ENCODE results near the gene CNOT10.
"Not testable (repeated sequence)": the region's sequence is repeated elsewhere in the genome, so short reads cannot be mapped to it uniquely, and the experiment has no call there.

CNOT10 gene

GRCh38 chr3:32684800-32685542, at the start of gene CNOT10:
Gene CNOT10, plus strand, starts transcription at chr3:32685188. Its CDS starts 273 bp downstream, at chr3:32685461.
- peak; percentile 97 for DNase-seq

GRCh38 chr3:32640939-32641338, 44.0 kb upstream of the CNOT10 start:
- DNase-seq, result no peak

GRCh38 chr3:32641356-32641755, 43.6 kb upstream of the CNOT10 start:
- no peak for DNase-seq

GRCh38 chr3:32643354-32643753, 41.6 kb upstream of the CNOT10 start:
- DNase-seq, result no peak

- no peak for DNase-seq
Measured at GRCh38 chr3:32643816-32644215, 41.2 kb upstream of the CNOT10 start.

- DNase-seq, result no peak
Measured at GRCh38 chr3:32644380-32644779, 40.6 kb upstream of the CNOT10 start.

GRCh38 chr3:32646761-32647160, 38.2 kb upstream of the CNOT10 start:
- no peak for DNase-seq

- not testable (repeated sequence) for DNase-seq
Measured at GRCh38 chr3:32652337-32653100, 32.5 kb upstream of the CNOT10 start.

GRCh38 chr3:32655167-32655566, 29.8 kb upstream of the CNOT10 start:
- no peak for DNase-seq

GRCh38 chr3:32660634-32661033, 24.4 kb upstream of the CNOT10 start:
- no peak for DNase-seq

GRCh38 chr3:32662647-32663046, 22.3 kb upstream of the CNOT10 start:
- DNase-seq, result no peak

- not testable (repeated sequence) for DNase-seq
Measured at GRCh38 chr3:32664630-32665075, 20.3 kb upstream of the CNOT10 start.

GRCh38 chr3:32667072-32667582, 17.9 kb upstream of the CNOT10 start:
- no peak for DNase-seq

GRCh38 chr3:32669226-32669625, 15.8 kb upstream of the CNOT10 start:
- DNase-seq, result not testable (repeated sequence)

GRCh38 chr3:32673730-32674129, 11.3 kb upstream of the CNOT10 start:
- not testable (repeated sequence) for DNase-seq

- no peak for DNase-seq
Measured at GRCh38 chr3:32675164-32675563, 9.8 kb upstream of the CNOT10 start.

- DNase-seq, result no peak
Measured at GRCh38 chr3:32675650-32676049, 9.3 kb upstream of the CNOT10 start.

GRCh38 chr3:32681811-32682210, 3.2 kb upstream of the CNOT10 start:
- DNase-seq, result no peak

GRCh38 chr3:32684029-32684799, 774 bp upstream of the CNOT10 start:
- no peak for DNase-seq

GRCh38 chr3:32685543-32686185, 676 bp downstream of the CNOT10 start:
- DNase-seq, result no peak

- DNase-seq, result no peak
Measured at GRCh38 chr3:32686713-32687112, 1.7 kb downstream of the CNOT10 start.

- DNase-seq, result no peak
Measured at GRCh38 chr3:32691847-32692246, 6.9 kb downstream of the CNOT10 start.

- no peak for DNase-seq
Measured at GRCh38 chr3:32696523-32696922, 11.5 kb downstream of the CNOT10 start.

Measured in CD4-positive, alpha-beta T cell treated with Interleukin-15 for 1 hour (primary cell).